ENCODE results near the gene SLC35F6.

SLC35F6 gene

GRCh38 chr2:26724784-26725520 is 39.1 kb upstream of the SLC35F6 start:
- no peak overlapping the region for H3K4me3 ChIP-seq (ENCODE audit: low read length)
- no peak for TF ChIP-seq CTCF (IDR thresholded peaks at IDR 0.05; ENCODE audit: insufficient read depth, low read depth, low read length, missing control alignments)
- no peak for DNase-seq (ENCODE audit: low read depth)

DNA sequence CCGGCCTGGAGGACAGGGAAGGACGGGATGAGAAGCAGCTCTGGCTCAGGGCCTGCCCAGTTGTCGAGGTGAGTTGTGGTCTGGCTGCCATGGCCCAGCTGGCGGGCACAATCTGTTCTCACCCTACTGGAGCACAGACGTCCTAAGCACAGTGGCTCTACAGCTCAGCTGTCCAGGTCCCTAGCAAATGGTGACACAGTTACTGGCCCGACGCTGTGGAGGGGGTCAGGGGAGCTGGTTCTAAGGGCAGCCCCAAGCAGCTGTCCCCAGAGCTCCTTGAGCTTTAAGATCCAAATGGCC is 38.6 kb upstream of the SLC35F6 start:
- no peak for TF ChIP-seq CTCF (IDR thresholded peaks at IDR 0.05; ENCODE audit: insufficient read depth, low read depth, low read length, missing control alignments)
- H3K4me3 ChIP-seq (ENCODE audit: low read length): no peak overlapping the region
- DNase-seq (ENCODE audit: low read depth): no peak

GRCh38 chr2:26726228-26726627 is 37.9 kb upstream of the SLC35F6 start:
- no peak overlapping the region for H3K4me3 ChIP-seq (ENCODE audit: low read length)
- DNase-seq (ENCODE audit: low read depth): no peak
- TF ChIP-seq CTCF (IDR thresholded peaks at IDR 0.05; ENCODE audit: insufficient read depth, low read depth, low read length, missing control alignments): no peak

GRCh38 chr2:26727641-26728561 is 36.2 kb upstream of the SLC35F6 start:
- no peak overlapping the region for H3K4me3 ChIP-seq (ENCODE audit: low read length)
- TF ChIP-seq CTCF (IDR thresholded peaks at IDR 0.05; ENCODE audit: insufficient read depth, low read depth, low read length, missing control alignments): peak; percentile 9
- DNase-seq (ENCODE audit: low read depth): no peak

DNA sequence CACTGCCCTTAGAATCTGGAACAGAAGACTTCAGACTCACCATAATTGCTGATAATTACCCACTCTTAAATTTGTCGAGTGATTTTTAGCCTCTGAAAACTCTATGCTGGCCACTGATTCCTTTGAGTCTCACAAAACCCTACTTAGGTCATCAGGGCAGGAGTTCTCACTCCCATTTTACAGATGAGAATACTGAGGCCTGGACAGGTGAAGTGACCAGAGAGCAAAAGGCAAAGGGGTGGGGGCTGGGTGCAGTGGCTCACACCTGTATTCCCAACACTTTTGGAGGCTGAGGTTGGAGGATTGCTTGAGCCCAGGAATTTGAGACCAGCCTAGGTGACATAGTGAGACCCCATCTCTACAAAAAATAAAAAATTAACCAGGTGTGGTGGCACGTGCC is 34.8 kb upstream of the SLC35F6 start:
- TF ChIP-seq CTCF (IDR thresholded peaks at IDR 0.05; ENCODE audit: insufficient read depth, low read depth, low read length, missing control alignments): no peak
- DNase-seq (ENCODE audit: low read depth): no peak
- H3K4me3 ChIP-seq (ENCODE audit: low read length): no peak overlapping the region

DNA sequence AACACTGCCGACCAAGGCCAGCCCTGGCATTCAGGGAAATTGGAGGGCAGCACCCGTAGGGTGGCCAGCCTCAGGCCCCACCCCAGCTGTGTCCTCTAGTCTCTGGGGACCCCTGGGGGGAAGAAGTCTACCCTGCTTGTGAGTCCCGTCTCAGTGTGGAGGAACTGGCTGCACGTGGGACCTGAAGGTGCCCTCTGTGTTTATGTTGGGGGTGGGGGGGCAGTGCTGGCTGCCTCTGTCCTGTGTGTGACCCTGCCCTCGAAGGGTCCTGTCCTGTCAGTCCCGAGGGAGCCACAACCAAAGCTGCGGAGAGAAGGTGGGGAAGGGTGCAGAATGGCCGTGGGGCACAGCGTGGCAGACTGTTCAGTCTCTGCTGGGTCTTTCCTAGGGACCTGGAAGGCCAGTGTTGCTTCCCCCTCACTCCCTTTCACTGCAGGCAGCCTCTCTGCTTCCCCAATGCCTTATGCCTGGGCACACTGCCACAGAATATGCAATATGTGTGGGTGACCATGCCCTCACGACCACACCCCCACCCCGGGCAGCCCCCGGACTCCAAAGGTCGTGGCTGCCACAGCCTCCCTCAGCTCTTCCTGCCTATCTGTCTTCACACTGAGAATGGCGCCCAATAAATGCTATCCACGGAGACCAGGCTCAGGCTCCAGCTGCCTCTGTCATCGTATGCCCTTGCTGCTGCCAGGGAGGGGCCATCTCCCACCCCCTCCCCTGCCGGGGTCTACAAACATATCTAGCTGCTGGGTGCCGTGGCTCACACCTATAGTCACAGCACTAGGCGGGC is 33.3 kb upstream of the SLC35F6 start:
- TF ChIP-seq CTCF (IDR thresholded peaks at IDR 0.05; ENCODE audit: insufficient read depth, low read depth, low read length, missing control alignments): no peak
- H3K4me3 ChIP-seq (ENCODE audit: low read length): no peak overlapping the region
- DNase-seq (ENCODE audit: low read depth): no peak
